Common myeloid progenitor, CD34-positive (primary cell): Measurements from ENCODE around the gene HOXB8.

ENCODE experiments used
- CTCF ChIA-PET: fragments of 350-600 bp; sonication (Branson Sonifier 250); formaldehyde crosslinking; loops from one replicate; lab custom pipeline; 2021; ENCODE audit warnings: antibody characterized with exemption; lab: Charles Lee
- POLR2A ChIA-PET: fragments of 350-600 bp; sonication (Branson Sonifier 250); formaldehyde crosslinking; loops from one replicate; lab custom pipeline; 2021; ENCODE audit warnings: antibody characterized with exemption; lab: Charles Lee
- DNase-seq, 3 donors: peaks; one replicate each; pipeline versions ENCODE4 v3.0.0 to v3.0.0-alpha.2; 2013
- H3K27ac ChIP-seq, 2 experiments: 1 replicate in 1 of 2; 2 replicates in 1 of 2; pipeline ENCODE4 v1.7.0; 2013; ENCODE audit warnings: inconsistent platforms in 2 of 2, low read length in 2 of 2, mild to moderate bottlenecking in 2 of 2, low read depth in 1 of 2, moderate library complexity in 1 of 2; ENCODE audit not compliant: severe bottlenecking in 2 of 2, insufficient read depth in 1 of 2, poor library complexity in 1 of 2
- H3K27me3 ChIP-seq, 5 experiments: replicated peaks in 2 of 5; 1 replicate in 3 of 5; 2 replicates in 2 of 5; pipeline versions ENCODE4 v1.6.1 to v1.7.0; 2013; ENCODE audit warnings: low read length in 4 of 5, mild to moderate bottlenecking in 2 of 5, moderate library complexity in 2 of 5, inconsistent platforms in 1 of 5; ENCODE audit not compliant: insufficient read depth in 5 of 5, control insufficient read depth in 4 of 5
- H3K36me3 ChIP-seq, 4 experiments: 1 replicate in 2 of 4; 2 replicates in 2 of 4; pipeline versions ENCODE4 v1.6.1 to v1.7.0; 2013; ENCODE audit warnings: low read length in 3 of 4, control low read depth in 1 of 4, mild to moderate bottlenecking in 1 of 4; ENCODE audit not compliant: control insufficient read depth in 4 of 4, insufficient read depth in 4 of 4
- H3K4me1 ChIP-seq, 4 experiments: 1 replicate in 3 of 4; 2 replicates in 1 of 4; pipeline versions ENCODE4 v1.6.1 to v1.7.1; 2013; ENCODE audit warnings: low read length in 3 of 4, mild to moderate bottlenecking in 3 of 4, control low read depth in 1 of 4, inconsistent platforms in 1 of 4, moderate library complexity in 1 of 4; ENCODE audit not compliant: control insufficient read depth in 4 of 4, insufficient read depth in 4 of 4; ENCODE audit errors: control extremely low read depth in 1 of 4
- H3K4me3 ChIP-seq, 7 experiments: 1 replicate in 4 of 7; 2 replicates in 3 of 7; pipeline versions ENCODE4 v1.5.1 to v1.7.0; 2013; ENCODE audit warnings: mild to moderate bottlenecking in 7 of 7, low read length in 6 of 7, moderate library complexity in 6 of 7, inconsistent platforms in 2 of 7, low read depth in 2 of 7, control low read depth in 1 of 7; ENCODE audit not compliant: insufficient read depth in 4 of 7, control insufficient read depth in 1 of 7; ENCODE audit errors: extremely low read depth in 1 of 7
- H3K9me3 ChIP-seq, 5 experiments: 1 replicate in 4 of 5; 2 replicates in 1 of 5; pipeline versions ENCODE4 v1.6.1 to v1.7.1; 2013; ENCODE audit warnings: low read length in 4 of 5, mild to moderate bottlenecking in 2 of 5, inconsistent platforms in 1 of 5, low read depth in 1 of 5, moderate library complexity in 1 of 5; ENCODE audit not compliant: control insufficient read depth in 4 of 5, insufficient read depth in 2 of 5; ENCODE audit errors: control extremely low read depth in 1 of 5
- WGBS: methylation state at CpG from one replicate; pipeline ENCODE4 v1.1.5; 2013; ENCODE audit not compliant: insufficient coverage; 5-methylcytosine and 5-hydroxymethylcytosine counted together

The HOXB8 gene

GRCh38 chr17:48617471-48618255 lies 2.6 kb upstream of the HOXB8 start:
- ChIA-PET CTCF (interaction anchor here (0.6 to 2.1 kb wide), 20 partner anchors 9 to 592 kb away, joined by 3 to 8 read pairs (median 4); partner anchors contain the start of gene HOXB5), POLR2A (interaction anchor here (0.6 kb wide), 1 partner anchor 29 kb away, joined by 4 read pairs; no protein-coding TSS in a partner anchor)
- 8% methylated on average over 39 of the region's 43 CpGs for WGBS
- peaks cover 0 to 40% (median 34%) of the 10 kb centered on the region in 4 experiments for H3K4me1 ChIP-seq
- H3K27me3 ChIP-seq, result peaks cover 14 to 100% (median 60%) of the 10 kb centered on the region in 5 experiments
- DNase-seq, result no peak
- H3K9me3 ChIP-seq, result no peaks in the 10 kb centered on the region
- peak overlapping the region in 2 of 7 experiments; percentile 27 to 42 for H3K4me3 ChIP-seq
- H3K36me3 ChIP-seq, result no peaks in the 10 kb centered on the region
- H3K27ac ChIP-seq, result no peak overlapping the region

DNA sequence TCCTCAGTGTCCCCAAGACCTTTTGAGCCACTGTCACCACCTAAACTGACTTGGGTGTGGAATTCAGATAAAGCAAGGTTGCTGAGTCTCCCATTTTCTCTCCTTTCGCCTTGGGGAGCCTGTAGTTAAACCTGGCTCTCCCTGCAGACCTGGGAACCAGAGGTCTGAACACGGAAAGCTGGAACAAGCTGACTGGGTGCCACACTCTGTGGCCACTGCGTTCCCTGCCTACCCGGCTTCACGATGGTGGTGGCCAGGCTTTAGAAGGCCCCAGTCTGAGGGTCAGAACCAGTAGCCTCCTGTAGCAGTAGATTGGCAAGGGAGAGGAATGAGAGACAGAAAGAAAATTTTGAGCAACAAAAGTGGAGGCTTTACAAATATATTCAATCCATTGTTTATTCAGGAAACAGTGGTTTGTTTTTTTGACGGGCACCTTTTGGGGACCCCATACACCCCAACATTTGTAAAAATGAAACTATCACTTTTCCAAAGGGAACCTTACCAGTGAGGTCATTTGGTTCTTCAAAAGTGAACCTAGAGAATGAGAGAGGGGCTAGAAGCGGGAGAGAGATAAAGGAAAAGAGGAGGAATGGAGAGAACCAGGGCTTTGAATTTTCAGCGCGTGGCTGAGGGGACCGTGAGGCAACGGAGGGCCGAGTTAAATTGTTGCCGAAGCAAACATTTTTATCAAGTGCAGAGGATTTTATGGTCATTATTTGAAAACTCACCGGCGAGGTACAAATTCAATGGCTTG lies 1.8 kb upstream of the HOXB8 start:
- peaks cover 0 to 47% (median 40%) of the 10 kb centered on the region in 4 experiments for H3K4me1 ChIP-seq
- H3K36me3 ChIP-seq, result no peaks in the 10 kb centered on the region
- peaks cover 14 to 100% (median 55%) of the 10 kb centered on the region in 5 experiments for H3K27me3 ChIP-seq
- no peaks in the 10 kb centered on the region for H3K9me3 ChIP-seq
- CTCF ChIA-PET, result interaction anchor here (0.6 to 2.8 kb wide), 16 partner anchors 9 to 587 kb away, joined by 3 to 9 read pairs (median 4); partner anchors contain the start of genes HOXB5 and HOXB9
- no peak overlapping the region for H3K27ac ChIP-seq
- WGBS, result 72% methylated on average over 5 of the region's 15 CpGs
- DNase-seq, result no peak
- H3K4me3 ChIP-seq, result no peak overlapping the region
- POLR2A ChIA-PET, result no interaction called here

- WGBS, result 70% methylated on average over 8 of the region's 17 CpGs
- no peak for DNase-seq
- peaks cover 0 to 54% (median 47%) of the 10 kb centered on the region in 4 experiments for H3K4me1 ChIP-seq
- H3K9me3 ChIP-seq, result no peaks in the 10 kb centered on the region
- POLR2A ChIA-PET, result interaction anchor here (0.6 kb wide), 1 partner anchor 585 kb away, joined by 4 read pairs; no protein-coding TSS in a partner anchor
- H3K27ac ChIP-seq, result no peak overlapping the region
- H3K36me3 ChIP-seq, result no peaks in the 10 kb centered on the region
- CTCF ChIA-PET, result interaction anchor here (0.9 to 2.8 kb wide), 9 partner anchors 9 to 535 kb away, joined by 3 to 9 read pairs (median 3); partner anchors contain the start of gene HOXB9
- H3K27me3 ChIP-seq, result peaks cover 14 to 100% (median 54%) of the 10 kb centered on the region in 5 experiments
- H3K4me3 ChIP-seq, result no peak overlapping the region
These were observed 1.0 kb upstream of the HOXB8 start for GRCh38 chr17:48615963-48616716.

DNA sequence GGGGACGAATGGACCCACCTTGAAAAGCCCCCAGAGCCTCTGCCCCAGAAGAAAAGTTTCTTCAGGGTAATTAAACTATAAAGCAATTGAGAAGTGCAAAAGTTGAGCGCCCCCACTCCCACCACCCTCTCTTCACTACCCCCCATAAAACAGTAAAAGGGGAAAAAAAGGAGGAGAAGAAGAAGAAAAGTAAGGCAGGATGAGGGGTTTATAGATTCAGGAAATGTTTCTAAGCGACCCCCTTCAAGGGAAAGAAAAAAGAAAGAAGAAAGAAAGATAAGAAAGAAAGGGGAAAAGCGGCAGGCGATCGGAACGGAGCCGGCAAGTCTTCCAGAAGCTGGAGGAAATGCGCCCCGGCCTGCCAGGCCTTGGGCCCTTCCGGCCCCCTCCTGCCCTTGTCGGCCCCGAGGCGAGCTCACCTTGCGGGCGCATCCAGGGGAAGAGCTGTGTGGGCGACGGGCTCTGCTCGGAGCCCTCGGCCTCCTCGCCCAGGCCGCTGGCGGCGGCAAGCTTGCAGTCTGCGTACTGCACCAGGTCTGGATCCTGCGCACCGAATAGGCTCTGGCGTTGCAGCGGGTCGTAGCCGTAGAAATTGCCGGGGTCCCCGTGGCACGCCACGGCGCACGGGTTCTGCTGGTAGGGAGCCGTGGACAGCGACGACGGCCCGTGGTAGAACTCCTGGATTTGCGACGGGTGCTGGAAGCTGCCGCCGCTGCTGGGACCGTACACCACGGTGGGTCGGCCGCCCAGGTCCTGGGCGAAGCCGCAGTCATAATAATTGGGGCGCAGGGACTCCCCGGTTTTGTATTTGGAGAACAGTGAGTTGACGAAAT lies 1.0 kb downstream of the HOXB8 start:
- WGBS, result 1% methylated on average over 47 of the region's 55 CpGs
- Histone ChIP-seq H3K4me1 (peaks cover 0 to 63% (median 57%) of the 10 kb centered on the region in 4 experiments), H3K9me3 (no peaks in the 10 kb centered on the region), H3K36me3 (no peaks in the 10 kb centered on the region), H3K27me3 (peaks cover 14 to 99% (median 57%) of the 10 kb centered on the region in 5 experiments), H3K27ac (no peak overlapping the region), H3K4me3 (peak overlapping the region in 5 of 7 experiments; percentile 6 to 63 (median 51))
- POLR2A ChIA-PET, result interaction anchor here (1.1 kb wide), 1 partner anchor 18 kb away, joined by 3 read pairs; no protein-coding TSS in a partner anchor
- CTCF ChIA-PET, result interaction anchor here (0.9 to 2.8 kb wide), 6 partner anchors 7 to 171 kb away, joined by 3 to 11 read pairs (median 8); partner anchors contain the start of genes HOXB5 and HOXB9
- DNase-seq, result peak in 2 of 3 donors; percentile 62 to 67

DNA sequence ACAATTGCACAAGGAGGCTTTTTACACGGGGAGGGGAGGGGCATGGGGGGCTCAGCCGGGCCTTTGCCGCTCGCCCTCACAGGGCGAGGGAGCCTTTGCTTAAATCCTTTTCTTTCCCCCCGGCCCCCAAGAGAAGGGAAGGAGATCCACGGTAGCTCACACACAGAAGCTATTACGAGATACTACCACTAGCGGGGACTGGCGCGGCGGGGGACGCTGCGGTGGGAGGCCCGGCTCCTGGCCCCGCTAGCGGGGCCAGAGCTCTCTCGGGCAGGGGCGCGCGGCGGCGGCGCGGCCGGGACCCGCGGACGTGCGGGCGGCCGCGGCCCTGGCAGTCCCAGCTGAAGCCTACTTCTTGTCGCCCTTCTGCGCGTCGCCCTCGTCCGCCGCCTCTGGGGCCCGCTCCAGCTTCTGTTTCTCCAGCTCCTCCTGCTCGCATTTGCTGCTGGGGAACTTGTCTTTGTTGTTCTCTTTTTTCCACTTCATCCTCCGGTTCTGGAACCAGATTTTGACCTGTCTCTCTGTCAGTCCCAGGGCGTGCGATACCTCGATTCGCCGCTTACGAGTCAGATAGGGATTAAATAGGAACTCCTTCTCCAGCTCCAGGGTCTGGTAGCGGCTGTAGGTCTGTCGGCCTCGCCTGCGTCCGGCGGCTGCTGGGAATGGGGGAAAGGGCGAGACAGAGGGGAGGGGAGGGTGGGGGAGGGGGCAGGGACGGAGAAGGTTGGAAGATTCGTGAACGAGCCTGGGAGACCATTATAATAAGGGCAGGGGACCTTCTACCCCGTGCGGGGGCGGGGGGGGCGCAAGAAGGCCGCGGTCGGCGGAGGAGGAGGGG lies 2.0 kb downstream of the HOXB8 start:
- no peaks in the 10 kb centered on the region for H3K36me3 ChIP-seq
- peak overlapping the region; percentile 21 to 85 (median 54) for H3K4me3 ChIP-seq
- ChIA-PET POLR2A (no interaction called here), CTCF (interaction anchor here (0.6 to 1.4 kb wide), 7 partner anchors 12 to 569 kb away, joined by 3 to 9 read pairs (median 4); no protein-coding TSS in a partner anchor)
- 0% methylated on average over 38 of the region's 67 CpGs for WGBS
- DNase-seq, result peak in 2 of 3 donors; percentile 65 to 75
- no peak overlapping the region for H3K27ac ChIP-seq
- peaks cover 18 to 98% (median 61%) of the 10 kb centered on the region in 5 experiments for H3K27me3 ChIP-seq
- peaks cover 0 to 55% (median 49%) of the 10 kb centered on the region in 4 experiments for H3K4me1 ChIP-seq
- no peaks in the 10 kb centered on the region for H3K9me3 ChIP-seq
